Keratinocyte (primary cell): ENCODE data around the gene IGF1R. TPM values are rescaled to one million over a fixed set of nuclear protein-coding genes. Genes with fewer than 3 reads are reported as not detected.
A peak's percentile ranks its signal among the peaks of the same experiment; 100 is the strongest.

Experiments
- DNase-seq: peaks from one replicate; pipeline ENCODE4 v3.0.0-alpha.2; 2011; ENCODE audit warnings: low read depth, missing footprints, low spot score
- FAIRE-seq: peaks from 2 replicates; lab custom pipeline; 2011; peaks lifted over from hg19 to GRCh38; lab: Jason Lieb, UNC
- H2AFZ ChIP-seq: 2 replicates; pipeline ENCODE4 v1.6.0; 2012; ENCODE audit warnings: low read length, control low read depth, inconsistent platforms; ENCODE audit not compliant: control insufficient read depth
- H3K27ac ChIP-seq: 2 replicates; pipeline ENCODE4 v1.5.1; 2011; ENCODE audit warnings: low read length; ENCODE audit not compliant: control insufficient read depth, insufficient read depth
- H3K27me3 ChIP-seq: 3 replicates; pipeline ENCODE4 v1.6.0; 2011; ENCODE audit warnings: low read length; ENCODE audit not compliant: control insufficient read depth, insufficient read depth; ENCODE audit errors: extremely low read depth
- H3K36me3 ChIP-seq, 2 experiments: 2 replicates in 1 of 2; 3 replicates in 1 of 2; pipeline ENCODE4 v1.5.1; 2011; ENCODE audit warnings: low read length in 2 of 2, mild to moderate bottlenecking in 1 of 2; ENCODE audit not compliant: control insufficient read depth in 2 of 2, insufficient read depth in 2 of 2; ENCODE audit errors: extremely low read depth in 1 of 2
- H3K4me1 ChIP-seq: 3 replicates; pipeline ENCODE4 v1.5.1; 2011; ENCODE audit warnings: low read length; ENCODE audit not compliant: control insufficient read depth, insufficient read depth; ENCODE audit errors: extremely low read depth
- H3K4me2 ChIP-seq: 3 replicates; pipeline ENCODE4 v1.6.0; 2011; ENCODE audit warnings: low read depth, low read length; ENCODE audit not compliant: control insufficient read depth, insufficient read depth; ENCODE audit errors: extremely low read depth
- H3K4me3 ChIP-seq, 3 experiments: fragments of 200-600 bp in 1 of 3; sonication (generic) in 1 of 3; 2 replicates in 2 of 3; 3 replicates in 1 of 3; pipeline ENCODE4 v1.5.1; 2011 to 2016; ENCODE audit warnings: low read length in 3 of 3, mild to moderate bottlenecking in 3 of 3, control low read depth in 2 of 3, inconsistent platforms in 1 of 3, low read depth in 1 of 3, mixed read lengths in 1 of 3, mixed run types in 1 of 3, moderate library complexity in 1 of 3; ENCODE audit not compliant: control insufficient read depth in 2 of 3, insufficient read depth in 2 of 3; ENCODE audit errors: extremely low read depth in 1 of 3
- H3K79me2 ChIP-seq: 2 replicates; pipeline ENCODE4 v1.6.0; 2012; ENCODE audit warnings: low read length; ENCODE audit not compliant: control insufficient read depth, insufficient read depth
- H3K9ac ChIP-seq: 3 replicates; pipeline ENCODE4 v1.6.0; 2011; ENCODE audit warnings: low read length; ENCODE audit not compliant: control insufficient read depth, insufficient read depth; ENCODE audit errors: extremely low read depth
- H3K9me1 ChIP-seq: 3 replicates; pipeline ENCODE4 v1.6.0; 2011; ENCODE audit warnings: low read length; ENCODE audit not compliant: control insufficient read depth, insufficient read depth; ENCODE audit errors: extremely low read depth
- H3K9me3 ChIP-seq: 2 replicates; pipeline ENCODE4 v1.5.1; 2012; ENCODE audit warnings: low read depth, low read length; ENCODE audit not compliant: control insufficient read depth
- H4K20me1 ChIP-seq: 3 replicates; pipeline ENCODE4 v1.6.0; 2011; ENCODE audit warnings: low read length; ENCODE audit not compliant: control insufficient read depth, insufficient read depth; ENCODE audit errors: extremely low read depth
- EZH2 ChIP-seq: IDR thresholded peaks from one replicate; pipeline ENCODE4 v1.6.1; 2012; ENCODE audit warnings: inconsistent platforms, mild to moderate bottlenecking, low read length, moderate library complexity
- dilution Hi-C: fragments of 300-500 bp; cut with MboI; formaldehyde crosslinking; loops from one replicate; pipeline ENCODE4 v1.7.0; 2020; ENCODE audit warnings: low sequenced_read_pairs; ENCODE audit not compliant: extremely low pct_ligation_motif_present
- polyA plus RNA-seq, 5 experiments: library from polyadenylated mRNA; depleted of rRNA in 3 of 5; stranded (reverse) in 3 of 5; stranded (forward) in 1 of 5; unstranded in 1 of 5; fragments of >200 nt; gene quantifications; 1 replicate in 1 of 5; 2 replicates in 3 of 5; 3 replicates in 1 of 5; pipeline versions ENCODE4 v1.2.1 to v1.2.3, GENCODE V29; 2011 to 2012; ENCODE audit warnings: missing spikeins in 2 of 5, low read depth in 1 of 5, low replicate concordance in 1 of 5
- TF ChIP-seq, protein P1 (sequence below), 3 experiments: IDR thresholded peaks in 1 of 3; conservative IDR thresholded peaks in 1 of 3; optimal IDR thresholded peaks in 1 of 3; 2 replicates in 2 of 3; 3 replicates in 1 of 3; pipeline versions ENCODE3 to v1.5.1; 2011; ENCODE audit warnings: low read length in 3 of 3, mild to moderate bottlenecking in 3 of 3, moderate library complexity in 2 of 3, control low read depth in 1 of 3, inconsistent platforms in 1 of 3; ENCODE audit not compliant: insufficient read depth in 2 of 3; ENCODE audit errors: extremely low read depth in 1 of 3

The IGF1R gene
- polyA plus RNA-seq, 1 donor (not counting 4 experiments of a cell fraction or from before 2014, with no cell fraction given): 14.5 TPM

DNA sequence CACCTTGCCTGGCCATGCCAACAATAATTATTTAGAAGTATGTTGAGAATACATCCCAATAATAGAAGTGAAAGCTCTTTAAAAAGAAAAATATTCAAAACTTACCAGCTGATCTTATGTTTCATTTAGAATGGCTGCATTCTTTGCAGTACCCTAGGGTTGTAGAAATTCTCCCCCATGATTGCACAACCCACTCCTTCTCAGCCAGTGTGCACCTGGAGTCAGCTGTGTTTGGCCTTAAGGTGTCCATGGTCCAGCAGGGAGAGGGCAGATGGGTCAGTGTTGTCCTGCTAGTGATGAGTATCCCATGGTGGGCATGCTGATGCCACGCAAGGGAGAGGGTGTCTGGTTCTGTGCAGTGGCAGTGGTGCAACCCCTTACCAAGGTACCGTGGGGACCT, 117.3 kb downstream of the IGF1R start:
- H2AFZ ChIP-seq: no peak overlapping the region
- H3K9me3 ChIP-seq: no peaks in the 10 kb centered on the region
- no peak for FAIRE-seq
- H4K20me1 ChIP-seq: peaks cover 3% of the 10 kb centered on the region
- DNase-seq: no peak
- H3K36me3 ChIP-seq: peaks cover 0 to 3% of the 10 kb centered on the region in 2 experiments
- TF ChIP-seq EZH2: no peak
- TF ChIP-seq, protein P1, sequence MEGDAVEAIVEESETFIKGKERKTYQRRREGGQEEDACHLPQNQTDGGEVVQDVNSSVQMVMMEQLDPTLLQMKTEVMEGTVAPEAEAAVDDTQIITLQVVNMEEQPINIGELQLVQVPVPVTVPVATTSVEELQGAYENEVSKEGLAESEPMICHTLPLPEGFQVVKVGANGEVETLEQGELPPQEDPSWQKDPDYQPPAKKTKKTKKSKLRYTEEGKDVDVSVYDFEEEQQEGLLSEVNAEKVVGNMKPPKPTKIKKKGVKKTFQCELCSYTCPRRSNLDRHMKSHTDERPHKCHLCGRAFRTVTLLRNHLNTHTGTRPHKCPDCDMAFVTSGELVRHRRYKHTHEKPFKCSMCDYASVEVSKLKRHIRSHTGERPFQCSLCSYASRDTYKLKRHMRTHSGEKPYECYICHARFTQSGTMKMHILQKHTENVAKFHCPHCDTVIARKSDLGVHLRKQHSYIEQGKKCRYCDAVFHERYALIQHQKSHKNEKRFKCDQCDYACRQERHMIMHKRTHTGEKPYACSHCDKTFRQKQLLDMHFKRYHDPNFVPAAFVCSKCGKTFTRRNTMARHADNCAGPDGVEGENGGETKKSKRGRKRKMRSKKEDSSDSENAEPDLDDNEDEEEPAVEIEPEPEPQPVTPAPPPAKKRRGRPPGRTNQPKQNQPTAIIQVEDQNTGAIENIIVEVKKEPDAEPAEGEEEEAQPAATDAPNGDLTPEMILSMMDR (optimal IDR thresholded peaks at IDR 0.05 in 1 of 3, IDR thresholded peaks at IDR 0.05 in 1 of 3, conservative IDR thresholded peaks at IDR 0.05 in 1 of 3; ENCODE audit: extremely low read depth in 1 of 3, insufficient read depth in 2 of 3, low read length in 3 of 3): no peak
- dilution Hi-C loops: no loop called here
- H3K9ac ChIP-seq: no peak overlapping the region
- no peak overlapping the region for H3K4me3 ChIP-seq
- no peak overlapping the region for H3K4me2 ChIP-seq
- H3K27me3 ChIP-seq: no peaks in the 10 kb centered on the region
- H3K4me1 ChIP-seq: peaks cover 18% of the 10 kb centered on the region
- H3K27ac ChIP-seq: no peak overlapping the region
- peaks cover 8% of the 10 kb centered on the region for H3K9me1 ChIP-seq
- H3K79me2 ChIP-seq: peaks cover 91% of the 10 kb centered on the region

DNA sequence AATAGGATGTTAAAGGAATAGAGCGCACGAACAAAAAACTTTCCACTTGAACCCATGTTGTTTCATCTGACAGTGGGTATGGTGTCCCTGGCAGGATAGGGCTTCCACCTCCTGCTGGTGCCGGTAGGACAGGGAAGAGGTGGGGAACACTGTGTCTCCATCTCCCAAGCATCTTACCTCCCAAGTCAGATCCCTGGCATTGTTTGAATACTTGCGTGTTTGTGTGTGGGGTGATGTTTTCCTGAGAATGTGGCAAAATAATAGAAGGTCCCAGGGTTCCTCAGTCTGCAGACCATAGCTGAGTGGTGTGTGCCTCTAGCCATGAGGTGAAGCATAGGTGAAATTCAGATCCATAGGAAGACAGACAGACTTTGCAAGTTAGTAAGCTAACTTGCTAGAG, 119.4 kb downstream of the IGF1R start:
- Histone ChIP-seq H3K4me3 (no peak overlapping the region), H3K79me2 (peaks cover 92% of the 10 kb centered on the region), H2AFZ (no peak overlapping the region), H3K4me2 (no peak overlapping the region), H3K27me3 (no peaks in the 10 kb centered on the region), H3K9me3 (no peaks in the 10 kb centered on the region), H4K20me1 (no peaks in the 10 kb centered on the region), H3K27ac (no peak overlapping the region), H3K4me1 (peaks cover 4% of the 10 kb centered on the region), H3K9me1 (peaks cover 5% of the 10 kb centered on the region), H3K9ac (no peak overlapping the region), H3K36me3 (no peaks in the 10 kb centered on the region)
- dilution Hi-C loops: no loop called here
- DNase-seq (no peak), FAIRE-seq (peak; percentile 63)
- TF ChIP-seq, protein P1 (optimal IDR thresholded peaks at IDR 0.05 in 1 of 3, IDR thresholded peaks at IDR 0.05 in 1 of 3, conservative IDR thresholded peaks at IDR 0.05 in 1 of 3; ENCODE audit: extremely low read depth in 1 of 3, insufficient read depth in 2 of 3, low read length in 3 of 3): no peak
- TF ChIP-seq EZH2: no peak
